GM12878 (cell line): Measurements from ENCODE around the gene CHEK1. TPM values are rescaled to one million over a fixed set of nuclear protein-coding genes. Genes with fewer than 3 reads are reported as not detected.

Experiments
- ATAC-seq: fragments of 200-7000 bp; cut with Tn5 transposase; 3 replicates; pipeline ENCODE4 v1.9.1; 2020; ENCODE audit warnings: mild to moderate bottlenecking, moderate library complexity
- BruUV-seq: library from RNA; stranded (reverse); fragments of 400-500 nt; replicated peaks from 2 replicates; lab custom pipeline; 2021; lab: Mats Ljungman, UMichigan
- CTCF ChIA-PET: fragments of 300-600 bp; sonication (Branson Sonifier 250); formaldehyde crosslinking; extraction: SDS; loops from one replicate; lab custom pipeline; 2021; ENCODE audit warnings: inconsistent platforms; lab: Yijun Ruan, JAX
- POLR2A ChIA-PET: fragments of 350-600 bp; formaldehyde crosslinking; extraction: SDS; loops from one replicate; lab custom pipeline; 2021; ENCODE audit warnings: inconsistent platforms; lab: Charles Lee
- RAD21 ChIA-PET: fragments of 300-600 bp; sonication (Branson Sonifier 250); formaldehyde crosslinking; loops from one replicate; lab custom pipeline; 2023; ENCODE audit warnings: antibody characterized with exemption; ENCODE audit not compliant: unreplicated experiment; lab: Charles Lee
- SMC1A ChIA-PET: fragments of 300-600 bp; sonication (Branson Sonifier 250); formaldehyde crosslinking; loops from one replicate; lab custom pipeline; 2023; ENCODE audit not compliant: unreplicated experiment, uncharacterized antibody; lab: Charles Lee
- DNase-seq: peaks from one replicate; pipeline ENCODE4 v3.0.0-alpha.2; 2011; ENCODE audit warnings: low read depth, low spot score
- FAIRE-seq: peaks from 3 replicates; lab custom pipeline; 2011; peaks lifted over from hg19 to GRCh38; lab: Jason Lieb, UNC
- H2AFZ ChIP-seq: 2 replicates; pipeline ENCODE4 v1.6.0; 2011; ENCODE audit warnings: low read depth, low read length, control low read depth; ENCODE audit not compliant: control insufficient read depth
- H3K27ac ChIP-seq: 2 replicates; pipeline ENCODE4 v1.5.1; 2011; ENCODE audit warnings: control low read depth; ENCODE audit not compliant: control insufficient read depth, insufficient read depth
- H3K27me3 ChIP-seq, 2 experiments: replicated peaks in 1 of 2; 2 replicates each; pipeline versions ENCODE4 v1.6.0 to v1.6.1; 2011; ENCODE audit warnings: low read length in 1 of 2; ENCODE audit not compliant: control insufficient read depth in 2 of 2, insufficient read depth in 2 of 2
- H3K36me3 ChIP-seq, 2 experiments: 2 replicates each; pipeline ENCODE4 v1.5.1; 2011; ENCODE audit warnings: low read length in 1 of 2; ENCODE audit not compliant: control insufficient read depth in 2 of 2, insufficient read depth in 2 of 2
- H3K4me1 ChIP-seq: 2 replicates; pipeline ENCODE4 v1.6.1; 2011; ENCODE audit warnings: mild to moderate bottlenecking, low read length, moderate library complexity, mixed read lengths; ENCODE audit not compliant: control insufficient read depth, insufficient read depth
- H3K4me2 ChIP-seq: 2 replicates; pipeline ENCODE4 v1.6.0; 2011; ENCODE audit warnings: control low read depth; ENCODE audit not compliant: control insufficient read depth, insufficient read depth
- H3K4me3 ChIP-seq: fragments of 200-600 bp; sonication (generic); 2 replicates; pipeline ENCODE4 v1.5.1; 2016
- H3K79me2 ChIP-seq: 2 replicates; pipeline ENCODE4 v1.6.0; 2011; ENCODE audit warnings: low read length; ENCODE audit not compliant: control insufficient read depth, insufficient read depth
- H3K9ac ChIP-seq: 2 replicates; pipeline ENCODE4 v1.8.0; 2011; ENCODE audit warnings: low read length, control low read depth, mixed read lengths; ENCODE audit not compliant: control insufficient read depth, insufficient read depth
- H3K9me3 ChIP-seq: replicated peaks from 3 replicates; pipeline ENCODE4 v1.5.1; 2011; ENCODE audit warnings: mild to moderate bottlenecking, low read length; ENCODE audit not compliant: control insufficient read depth, insufficient read depth
- H4K20me1 ChIP-seq: 2 replicates; pipeline ENCODE4 v1.6.0; 2011; ENCODE audit not compliant: control insufficient read depth, insufficient read depth
- BCLAF1 ChIP-seq: fragments of 450-650 bp; IDR thresholded peaks from 2 replicates; pipeline ENCODE4 v1.6.1; 2017; ENCODE audit warnings: antibody characterized with exemption, mild to moderate bottlenecking, moderate library complexity
- CBFB ChIP-seq: IDR thresholded peaks from 2 replicates; pipeline ENCODE4 v1.6.1; 2016; ENCODE audit warnings: antibody characterized with exemption, low read depth
- EED ChIP-seq: sonication (generic); IDR thresholded peaks from 2 replicates; pipeline ENCODE4 v1.6.1; 2016; ENCODE audit warnings: antibody characterized with exemption, low read depth
- GABPA ChIP-seq: IDR thresholded peaks from 2 replicates; pipeline ENCODE4 v1.6.1; 2014; ENCODE audit warnings: antibody characterized with exemption, low read depth, mild to moderate bottlenecking, inconsistent platforms
- IRF5 ChIP-seq: fragments of 450-650 bp; IDR thresholded peaks from 2 replicates; pipeline ENCODE4 v1.6.1; 2017; ENCODE audit warnings: borderline replicate concordance
- KLF5 ChIP-seq: fragments of 450-650 bp; IDR thresholded peaks from 2 replicates; pipeline ENCODE4 v1.6.1; 2014; ENCODE audit warnings: mild to moderate bottlenecking; ENCODE audit not compliant: partially characterized antibody
- PAX8 ChIP-seq: fragments of 450-650 bp; IDR thresholded peaks from 2 replicates; pipeline ENCODE4 v1.6.1; 2017; ENCODE audit warnings: mild to moderate bottlenecking, moderate library complexity
- POU2F2 ChIP-seq: IDR thresholded peaks from 3 replicates; pipeline ENCODE4 v1.6.1; 2011; ENCODE audit warnings: low read depth, mild to moderate bottlenecking, low read length, borderline replicate concordance
- SKIL ChIP-seq: fragments of 450-650 bp; IDR thresholded peaks from 2 replicates; pipeline ENCODE4 v1.6.1; 2017; ENCODE audit warnings: mild to moderate bottlenecking, low read depth, inconsistent platforms; ENCODE audit not compliant: poor library complexity, severe bottlenecking
- SMAD5 ChIP-seq: IDR thresholded peaks from 2 replicates; pipeline ENCODE4 v1.6.1; 2016; ENCODE audit warnings: antibody characterized with exemption, low read depth
- TAF1 ChIP-seq: IDR thresholded peaks from 2 replicates; pipeline ENCODE4 v1.6.1; 2011; ENCODE audit warnings: mild to moderate bottlenecking, low read depth, low read length, borderline replicate concordance
- TCF12 ChIP-seq: IDR thresholded peaks from 2 replicates; pipeline ENCODE4 v1.6.1; 2011; ENCODE audit warnings: low read depth, mild to moderate bottlenecking, low read length
- ZNF24 ChIP-seq: fragments of 450-650 bp; IDR thresholded peaks from 2 replicates; pipeline ENCODE4 v1.6.1; 2017; ENCODE audit warnings: antibody characterized with exemption, mild to moderate bottlenecking
- WGBS: methylation state at CpG from one replicate; pipeline ENCODE4 v1.1.6; 2016; ENCODE audit warnings: low lambda C conversion rate; ENCODE audit not compliant: insufficient replicate concordance, insufficient coverage; ENCODE audit errors: missing lambda C conversion rate; 5-methylcytosine and 5-hydroxymethylcytosine counted together
- in situ Hi-C: fragments of 300-500 bp; cut with MboI; formaldehyde crosslinking; loops from 9 replicates; pipeline ENCODE4 v1.14.3; 2018; ENCODE audit warnings: mixed read lengths
- intact Hi-C: fragments of 100-400 bp; cut with micrococcal nuclease; formaldehyde crosslinking; loops from one replicate; pipeline ENCODE4 v1.14.2; 2022; ENCODE audit not compliant: unreplicated experiment
- polyA plus RNA-seq, 11 experiments: library from polyadenylated mRNA; depleted of rRNA in 4 of 11; unstranded in 6 of 11; stranded (reverse) in 5 of 11; fragments of >200 nt; fragmentation: Nextera tagmentation in 4 of 11; fragmentation: Illumina TruSeq in 1 of 11; extraction: Ambion mirVana in 4 of 11; extraction: Trizol in 1 of 11; gene quantifications; 1 replicate in 1 of 11; 2 replicates in 10 of 11; pipeline versions ENCODE4 v1.2.1 to v1.2.3, GENCODE V29; 2011 to 2016; ENCODE audit warnings: inconsistent platforms in 2 of 11, missing spikeins in 2 of 11, low read depth in 1 of 11
- total RNA-seq, 4 experiments: library from RNA; depleted of rRNA in 3 of 4; stranded (reverse); fragments of >200 nt in 3 of 4; fragmentation: Illumina TruSeq in 1 of 4; extraction: Trizol in 1 of 4; gene quantifications; 2 replicates each; pipeline versions ENCODE4 v1.2.1 to v1.2.3, GENCODE V29; 2013 to 2021

CHEK1 gene
- total and polyA plus RNA-seq, 10 of the 15 experiments (the other 5 are each of a cell fraction or from before 2014, with no cell fraction given): 42.1 to 72.9 (median 65.6) TPM

GRCh38 chr11:125625225-125625629, 264 bp downstream of the CHEK1 start (continued):
- peak; percentile 33; the same call in 1 of the 3 replicates for TF ChIP-seq POU2F2
- TF ChIP-seq, all 136 proteins: peak for 7

- intact Hi-C loops (loop anchor here (1.0 to 2.0 kb wide), 3 partner anchors 33 to 249 kb away; partner anchors contain the start of genes EI24 and STT3A), in situ Hi-C loops (no loop called here)
- H3K36me3 ChIP-seq: peaks cover 3 to 11% of the 10 kb centered on the region in 2 experiments; a peak in 3 of 4 replicates
- H3K4me1 ChIP-seq: peaks cover 7% of the 10 kb centered on the region; the same call in 1 of the 2 replicates
- H3K4me2 ChIP-seq: peak overlapping the region; percentile 97
- H2AFZ ChIP-seq: peak overlapping the region; percentile 95
- DNase-seq: peak; percentile 77
- peak overlapping the region; percentile 97 for H3K9ac ChIP-seq
- H3K4me3 ChIP-seq: peak overlapping the region; percentile 81
- ChIA-PET CTCF (interaction anchor here (1.1 to 1.4 kb wide), 3 partner anchors 32 to 262 kb away, joined by 3 to 4 read pairs (median 3); partner anchors contain the start of gene HYLS1), POLR2A (interaction anchor here (0.7 to 2.4 kb wide), 9 partner anchors 8 to 262 kb away, joined by 3 to 18 read pairs (median 4); partner anchors contain the start of genes EI24, HYLS1 and STT3A), RAD21 (interaction anchor here (0.8 to 1.9 kb wide), 7 partner anchors 8 to 264 kb away, joined by 3 to 5 read pairs (median 3); partner anchors contain the start of genes HYLS1 and STT3A), SMC1A (interaction anchor here (0.6 to 2.4 kb wide), 10 partner anchors 32 to 568 kb away, joined by 3 to 10 read pairs (median 4); partner anchors contain the start of genes HYLS1 and STT3A)
- no peaks in the 10 kb centered on the region for H3K27me3 ChIP-seq
- 1% methylated on average over 51 of the region's 51 CpGs for WGBS
- H4K20me1 ChIP-seq: no peaks in the 10 kb centered on the region
- BruUV-seq: no TSS peak
- FAIRE-seq: no peak
- H3K9me3 ChIP-seq: no peaks in the 10 kb centered on the region
- peak; percentile 92 for ATAC-seq
- H3K27ac ChIP-seq: peak overlapping the region; percentile 97
- H3K79me2 ChIP-seq: peaks cover 30% of the 10 kb centered on the region
- peak; percentile 39 for TF ChIP-seq SKIL
- TF ChIP-seq PAX8: no peak
- no peak for TF ChIP-seq BCLAF1
- TF ChIP-seq SMAD5: peak; percentile 75; the same call in 1 of the 2 replicates
- TF ChIP-seq ZNF24: no peak
- peak; percentile 97 for TF ChIP-seq TAF1
- TF ChIP-seq KLF5: peak; percentile 62
- TF ChIP-seq CBFB: no peak
- no peak for TF ChIP-seq GABPA
- TF ChIP-seq TCF12: peak; percentile 13; the same call in 1 of the 2 replicates
- TF ChIP-seq IRF5: no peak
- no peak for TF ChIP-seq EED
Measured at GRCh38 chr11:125625630-125626287, 796 bp downstream of the CHEK1 start.
